Measurements from ENCODE around the gene CCNJL. TPM values are rescaled to one million over a fixed set of nuclear protein-coding genes. Genes with fewer than 3 reads are reported as not detected.

Gene CCNJL
- total RNA-seq, 1 experiment from 2014 or later = 7.6 TPM

DNA sequence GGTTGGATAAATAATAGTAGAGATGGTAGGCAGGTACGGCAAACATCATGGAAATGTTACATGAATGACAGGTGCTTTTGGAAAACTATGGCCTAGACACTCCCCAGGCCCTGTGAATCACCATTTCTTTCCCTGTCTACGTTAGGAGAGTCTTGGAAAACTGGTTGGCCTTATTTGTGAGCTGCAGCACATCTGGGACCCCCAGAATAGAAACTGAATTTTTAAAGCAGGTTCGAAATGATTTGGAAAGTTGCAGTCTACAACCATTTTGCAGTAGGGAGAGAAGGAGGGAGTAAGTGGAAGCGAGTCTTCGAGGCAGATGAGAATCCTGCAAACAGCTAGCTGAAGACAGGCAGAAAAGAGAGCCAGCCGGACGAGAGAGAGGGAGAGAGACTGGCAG is 45.0 kb upstream of the CCNJL start:
- ChIA-PET POLR2A (ENCODE audit: low non-redundant PET) (no interaction called here), CTCF (interaction anchor here (0.6 kb wide), 1 partner anchor 12 kb away, joined by 3 read pairs; no protein-coding TSS in a partner anchor)
- Histone ChIP-seq H3K9me3 (ENCODE audit: low read depth, low read length, poor library complexity, severe bottlenecking) (no peaks in the 10 kb centered on the region), H3K4me3 (ENCODE audit: low read depth, low read length, poor library complexity, severe bottlenecking) (no peak overlapping the region), H3K36me3 (ENCODE audit: insufficient read depth, low read length, poor library complexity, severe bottlenecking) (no peaks in the 10 kb centered on the region), H3K27me3 (replicated peaks; ENCODE audit: insufficient read depth, low read depth, low read length, poor library complexity) (no peaks in the 10 kb centered on the region), H3K4me1 (ENCODE audit: insufficient read depth, low read length, poor library complexity, severe bottlenecking) (no peaks in the 10 kb centered on the region), H3K27ac (ENCODE audit: low read depth, low read length, poor library complexity, severe bottlenecking) (no peak overlapping the region)
- no peak for DNase-seq (ENCODE audit: low spot score)
- intact Hi-C loops (cut with micrococcal nuclease; ENCODE audit: unreplicated experiment) = no loop called here
- no peak for TF ChIP-seq EZH2 (IDR thresholded peaks at IDR 0.05; ENCODE audit: borderline replicate concordance, low read depth, low read length, poor library complexity, severe bottlenecking)
- TF ChIP-seq, protein P1, sequence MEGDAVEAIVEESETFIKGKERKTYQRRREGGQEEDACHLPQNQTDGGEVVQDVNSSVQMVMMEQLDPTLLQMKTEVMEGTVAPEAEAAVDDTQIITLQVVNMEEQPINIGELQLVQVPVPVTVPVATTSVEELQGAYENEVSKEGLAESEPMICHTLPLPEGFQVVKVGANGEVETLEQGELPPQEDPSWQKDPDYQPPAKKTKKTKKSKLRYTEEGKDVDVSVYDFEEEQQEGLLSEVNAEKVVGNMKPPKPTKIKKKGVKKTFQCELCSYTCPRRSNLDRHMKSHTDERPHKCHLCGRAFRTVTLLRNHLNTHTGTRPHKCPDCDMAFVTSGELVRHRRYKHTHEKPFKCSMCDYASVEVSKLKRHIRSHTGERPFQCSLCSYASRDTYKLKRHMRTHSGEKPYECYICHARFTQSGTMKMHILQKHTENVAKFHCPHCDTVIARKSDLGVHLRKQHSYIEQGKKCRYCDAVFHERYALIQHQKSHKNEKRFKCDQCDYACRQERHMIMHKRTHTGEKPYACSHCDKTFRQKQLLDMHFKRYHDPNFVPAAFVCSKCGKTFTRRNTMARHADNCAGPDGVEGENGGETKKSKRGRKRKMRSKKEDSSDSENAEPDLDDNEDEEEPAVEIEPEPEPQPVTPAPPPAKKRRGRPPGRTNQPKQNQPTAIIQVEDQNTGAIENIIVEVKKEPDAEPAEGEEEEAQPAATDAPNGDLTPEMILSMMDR (conservative IDR thresholded peaks at IDR 0.05; ENCODE audit: low read depth, low read length) = no peak
- no TSS peak for BruUV-seq (replicated peaks)

DNA sequence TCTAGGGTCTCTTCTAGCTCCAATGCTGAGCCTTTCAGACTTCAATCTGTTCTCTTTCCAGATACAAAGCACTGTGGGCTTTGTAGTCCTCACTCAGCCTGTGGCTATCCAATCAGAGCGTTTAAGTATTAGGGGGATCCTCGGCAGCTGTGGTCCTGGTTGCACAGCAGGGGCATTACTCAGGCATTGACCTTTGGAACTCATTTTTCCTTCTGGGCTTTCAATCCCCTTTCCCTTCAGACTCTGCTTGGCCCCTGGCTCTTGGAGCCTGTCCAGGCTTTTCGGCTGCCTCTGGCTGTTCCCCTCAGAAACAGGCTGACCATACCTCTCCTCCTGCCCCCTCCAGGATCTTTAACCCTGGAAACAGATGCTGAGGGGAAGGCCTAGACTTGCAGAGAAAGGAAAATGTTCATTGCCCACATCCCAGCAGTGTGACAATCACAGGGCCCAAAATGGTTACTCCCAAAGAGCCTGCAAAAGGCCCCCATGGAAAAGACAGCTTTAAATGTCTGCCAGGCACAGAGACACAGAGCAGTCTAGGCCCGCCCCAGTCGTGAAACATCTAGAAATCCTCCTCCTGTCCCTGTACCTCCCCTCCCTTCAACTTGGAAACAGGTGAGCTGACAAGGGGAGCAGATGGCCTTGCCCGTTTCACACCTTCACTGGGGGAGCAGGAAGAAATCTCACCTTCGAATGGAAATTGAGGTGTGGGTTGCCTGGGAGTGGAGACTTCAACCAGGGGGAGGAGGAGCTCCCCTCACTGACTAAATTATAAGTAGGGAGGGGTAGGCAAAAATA is 44.4 kb upstream of the CCNJL start:
- H3K27ac ChIP-seq (ENCODE audit: low read depth, low read length, poor library complexity, severe bottlenecking) = no peak overlapping the region
- H3K27me3 ChIP-seq (replicated peaks; ENCODE audit: insufficient read depth, low read depth, low read length, poor library complexity) = no peaks in the 10 kb centered on the region
- no peaks in the 10 kb centered on the region for H3K36me3 ChIP-seq (ENCODE audit: insufficient read depth, low read length, poor library complexity, severe bottlenecking)
- intact Hi-C loops (cut with micrococcal nuclease; ENCODE audit: unreplicated experiment) = no loop called here
- no peaks in the 10 kb centered on the region for H3K4me1 ChIP-seq (ENCODE audit: insufficient read depth, low read length, poor library complexity, severe bottlenecking)
- ChIA-PET CTCF (interaction anchor here (0.6 kb wide), 1 partner anchor 12 kb away, joined by 3 read pairs; no protein-coding TSS in a partner anchor), POLR2A (ENCODE audit: low non-redundant PET) (no interaction called here)
- H3K4me3 ChIP-seq (ENCODE audit: low read depth, low read length, poor library complexity, severe bottlenecking) = no peak overlapping the region
- BruUV-seq (replicated peaks) = no TSS peak
- no peaks in the 10 kb centered on the region for H3K9me3 ChIP-seq (ENCODE audit: low read depth, low read length, poor library complexity, severe bottlenecking)
- no peak for TF ChIP-seq EZH2 (IDR thresholded peaks at IDR 0.05; ENCODE audit: borderline replicate concordance, low read depth, low read length, poor library complexity, severe bottlenecking)
- TF ChIP-seq, protein P1 (conservative IDR thresholded peaks at IDR 0.05; ENCODE audit: low read depth, low read length) = no peak
- DNase-seq (ENCODE audit: low spot score) = no peak

DNA sequence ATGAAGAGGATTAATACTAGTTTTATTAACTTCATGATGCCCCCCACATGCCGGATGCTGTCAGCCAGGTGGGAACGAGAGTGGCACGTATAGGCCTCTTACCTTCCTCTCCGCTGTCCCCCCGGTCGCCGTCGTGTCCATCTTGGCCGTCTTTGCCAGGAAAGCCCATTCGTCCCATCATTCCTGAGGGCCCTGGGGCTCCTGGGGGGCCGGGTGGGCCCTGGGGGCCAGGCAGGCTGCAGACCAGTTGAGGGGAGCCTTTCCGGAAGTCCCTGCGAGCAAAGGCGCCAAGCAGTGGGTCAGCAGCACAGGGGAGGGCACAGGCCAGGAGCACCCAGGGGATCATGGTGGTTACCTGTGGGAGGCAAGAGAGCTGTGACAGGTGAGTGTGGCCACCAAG is 42.3 kb upstream of the CCNJL start:
- no peak overlapping the region for H3K4me3 ChIP-seq (ENCODE audit: low read depth, low read length, poor library complexity, severe bottlenecking)
- CTCF ChIA-PET = no interaction called here
- no peaks in the 10 kb centered on the region for H3K36me3 ChIP-seq (ENCODE audit: insufficient read depth, low read length, poor library complexity, severe bottlenecking)
- no peak for DNase-seq (ENCODE audit: low spot score)
- POLR2A ChIA-PET (ENCODE audit: low non-redundant PET) = no interaction called here
- H3K27me3 ChIP-seq (replicated peaks; ENCODE audit: insufficient read depth, low read depth, low read length, poor library complexity) = no peaks in the 10 kb centered on the region
- no TSS peak for BruUV-seq (replicated peaks)
- TF ChIP-seq, protein P1 (conservative IDR thresholded peaks at IDR 0.05; ENCODE audit: low read depth, low read length) = no peak
- TF ChIP-seq EZH2 (IDR thresholded peaks at IDR 0.05; ENCODE audit: borderline replicate concordance, low read depth, low read length, poor library complexity, severe bottlenecking) = no peak
- H3K27ac ChIP-seq (ENCODE audit: low read depth, low read length, poor library complexity, severe bottlenecking) = no peak overlapping the region
- intact Hi-C loops (cut with micrococcal nuclease; ENCODE audit: unreplicated experiment) = no loop called here
- no peaks in the 10 kb centered on the region for H3K9me3 ChIP-seq (ENCODE audit: low read depth, low read length, poor library complexity, severe bottlenecking)
- H3K4me1 ChIP-seq (ENCODE audit: insufficient read depth, low read length, poor library complexity, severe bottlenecking) = no peaks in the 10 kb centered on the region
